ENCODE results near the gene EPHA1. TPM values are rescaled to one million over a fixed set of nuclear protein-coding genes. Genes with fewer than 3 reads are reported as not detected.

EPHA1 gene
- total RNA-seq, 1 donor from 2014 or later: 7.9 TPM

Other genes starting within 250 kb of the EPHA1 start
- not detected in 2 replicates for gene TAS2R39, start 225.4 kb downstream of the EPHA1 start, total RNA-seq
- not detected in 2 replicates for gene TAS2R40, start 186.8 kb downstream of the EPHA1 start, total RNA-seq
- 139 and 152 TPM in 2 replicates for gene GSTK1, start 145.4 kb downstream of the EPHA1 start, total RNA-seq
- gene TMEM139, start 123.9 kb downstream of the EPHA1 start, total RNA-seq: 11.9 and 20.5 TPM in 2 replicates
- gene CASP2, start 120.5 kb downstream of the EPHA1 start, total RNA-seq: 24.6 and 26.9 TPM in 2 replicates
- not detected in 2 replicates for gene CLCN1, start 92.7 kb downstream of the EPHA1 start, total RNA-seq
- 1.0 and 1.3 TPM in 2 replicates for gene FAM131B, start 46.1 kb downstream of the EPHA1 start, total RNA-seq
- 162 and 218 TPM in 2 replicates for gene ZYX, start 27.5 kb downstream of the EPHA1 start, total RNA-seq
- gene TAS2R60, start 34.6 kb upstream of the EPHA1 start, total RNA-seq: not detected in 2 replicates
- not detected in 2 replicates for gene TAS2R41, start 69.0 kb upstream of the EPHA1 start, total RNA-seq
- gene CTAGE15, start 162.9 kb upstream of the EPHA1 start, total RNA-seq: not detected in 2 replicates
- gene TCAF2, start 212.1 kb upstream of the EPHA1 start, total RNA-seq: 0.07 and 0.17 TPM in 2 replicates